Tibial nerve (tissue), 4 donors: ENCODE measurements around the gene GARIN3. TPM values are rescaled to one million over a fixed set of nuclear protein-coding genes. Genes with fewer than 3 reads are reported as not detected.

Experiments
- DNase-seq, 2 donors: peaks; one replicate each; pipeline ENCODE4 v3.0.0-alpha.2; 2019; ENCODE audit warnings: low spot score in 2 of 2
- H3K27ac ChIP-seq, 4 donors: fragments of 200-600 bp; sonication (generic) in 3 of 4; one replicate each; pipeline ENCODE4 v1.5.1; 2017 to 2019; ENCODE audit warnings: mild to moderate bottlenecking in 1 of 4
- H3K27me3 ChIP-seq, 2 donors: fragments of 200-600 bp; sonication (generic) in 1 of 2; one replicate each; pipeline versions ENCODE4 v1.5.1 to v1.6.0; 2017 to 2019
- H3K36me3 ChIP-seq, 3 donors: fragments of 200-600 bp; sonication (generic); one replicate each; pipeline ENCODE4 v1.5.1; 2018 to 2019
- H3K4me1 ChIP-seq, 4 donors: fragments of 200-600 bp; sonication (generic) in 3 of 4; one replicate each; pipeline ENCODE4 v1.5.1; 2017 to 2019
- H3K4me3 ChIP-seq, 4 donors: fragments of 200-600 bp; sonication (generic) in 3 of 4; one replicate each; pipeline ENCODE4 v1.5.1; 2017 to 2019; ENCODE audit warnings: mild to moderate bottlenecking in 1 of 4, moderate library complexity in 1 of 4
- H3K9me3 ChIP-seq, 4 donors: fragments of 200-600 bp; sonication (generic) in 3 of 4; one replicate each; pipeline ENCODE4 v1.5.1; 2017 to 2019
- CTCF ChIP-seq, 5 experiments: fragments of 200-600 bp in 3 of 5; fragments of 450-650 bp in 2 of 5; sonication (generic) in 3 of 5; IDR thresholded peaks; one replicate each; pipeline ENCODE4 v1.5.1; 2016 to 2019; ENCODE audit warnings: antibody characterized with exemption in 5 of 5, mild to moderate bottlenecking in 3 of 5, moderate library complexity in 2 of 5
- EP300 ChIP-seq, 2 donors: sonication (generic); formaldehyde crosslinking; IDR thresholded peaks; one replicate each; pipeline ENCODE4 v1.6.1; 2017; ENCODE audit warnings: antibody characterized with exemption in 2 of 2, mild to moderate bottlenecking in 1 of 2
- POLR2A ChIP-seq, 2 donors: fragments of 450-650 bp; IDR thresholded peaks; one replicate each; pipeline ENCODE4 v1.6.1; 2017; ENCODE audit warnings: antibody characterized with exemption in 2 of 2, mild to moderate bottlenecking in 2 of 2, moderate library complexity in 2 of 2
- WGBS, 2 donors: methylation state at CpG; one replicate each; pipeline ENCODE4 v1.1.5; 2018; 5-methylcytosine and 5-hydroxymethylcytosine counted together
- total RNA-seq, 4 donors: library from RNA; depleted of rRNA; stranded (reverse); fragments of >200 nt; gene quantifications; one replicate each; pipeline ENCODE4 v1.1.0, GENCODE V29; 2016

GARIN3 gene
- total RNA-seq, 4 donors from 2014 or later = not detected

- DNase-seq = no peak
- Histone ChIP-seq H3K9me3 (peaks cover 0 to under 1% (median 0%) of the 10 kb centered on the region in 4 donors), H3K27me3 (no peaks in the 10 kb centered on the region), H3K27ac (no peak overlapping the region), H3K4me1 (no peaks in the 10 kb centered on the region), H3K4me3 (no peak overlapping the region), H3K36me3 (peaks cover 0 to 12% (median 0%) of the 10 kb centered on the region in 3 donors)
- WGBS, 2 donors = 38 to 39% methylated on average over 1 of the region's 1 CpG
- no peak for TF ChIP-seq CTCF (IDR thresholded peaks at IDR 0.05)
- no peak for TF ChIP-seq EP300 (IDR thresholded peaks at IDR 0.05)
- TF ChIP-seq POLR2A (IDR thresholded peaks at IDR 0.05) = no peak
Measured at GRCh38 chr5:157132281-157132612, 33.8 kb downstream of the GARIN3 start.

GRCh38 chr5:157130925-157131324 is 35.1 kb downstream of the GARIN3 start:
- Histone ChIP-seq H3K4me1 (no peaks in the 10 kb centered on the region), H3K27ac (no peak overlapping the region), H3K4me3 (no peak overlapping the region), H3K36me3 (no peaks in the 10 kb centered on the region), H3K27me3 (no peaks in the 10 kb centered on the region), H3K9me3 (no peaks in the 10 kb centered on the region)
- no peak for DNase-seq
- no peak for TF ChIP-seq CTCF (IDR thresholded peaks at IDR 0.05)
- 79 to 81% methylated on average over 7 of the region's 7 CpGs for WGBS, 2 donors

GRCh38 chr5:157121709-157122108 is 44.4 kb downstream of the GARIN3 start:
- TF ChIP-seq EP300 (IDR thresholded peaks at IDR 0.05) = no peak
- TF ChIP-seq CTCF (IDR thresholded peaks at IDR 0.05) = no peak
- no peak for TF ChIP-seq POLR2A (IDR thresholded peaks at IDR 0.05)
- H3K9me3 ChIP-seq = peaks cover 0 to 17% (median 3%) of the 10 kb centered on the region in 4 donors
- no peaks in the 10 kb centered on the region for H3K4me1 ChIP-seq
- DNase-seq = no peak
- no peak overlapping the region for H3K4me3 ChIP-seq
- H3K36me3 ChIP-seq = peaks cover 0 to 7% (median 0%) of the 10 kb centered on the region in 3 donors
- H3K27me3 ChIP-seq = no peaks in the 10 kb centered on the region
- no peak overlapping the region for H3K27ac ChIP-seq

- 17 to 100% methylated on average over 1 of the region's 1 CpG for WGBS, 2 donors
- no peak for DNase-seq
- TF ChIP-seq POLR2A (IDR thresholded peaks at IDR 0.05) = no peak
- TF ChIP-seq EP300 (IDR thresholded peaks at IDR 0.05) = no peak
- no peak for TF ChIP-seq CTCF (IDR thresholded peaks at IDR 0.05)
- Histone ChIP-seq H3K4me1 (no peaks in the 10 kb centered on the region), H3K4me3 (no peak overlapping the region), H3K27me3 (no peaks in the 10 kb centered on the region), H3K27ac (no peak overlapping the region), H3K36me3 (peaks cover 0 to 7% (median 0%) of the 10 kb centered on the region in 3 donors), H3K9me3 (peaks cover 0 to 17% (median 3%) of the 10 kb centered on the region in 4 donors)
Measured at GRCh38 chr5:157120102-157120501, 46.0 kb downstream of the GARIN3 start.

GRCh38 chr5:157116483-157116954 is 49.5 kb downstream of the GARIN3 start:
- Histone ChIP-seq H3K27me3 (no peaks in the 10 kb centered on the region), H3K27ac (no peak overlapping the region), H3K36me3 (no peaks in the 10 kb centered on the region), H3K4me1 (no peaks in the 10 kb centered on the region), H3K4me3 (no peak overlapping the region), H3K9me3 (peaks cover 0 to 8% (median 1%) of the 10 kb centered on the region in 4 donors)
- TF ChIP-seq CTCF (IDR thresholded peaks at IDR 0.05) (no peak), EP300 (IDR thresholded peaks at IDR 0.05) (no peak), POLR2A (IDR thresholded peaks at IDR 0.05) (no peak)
- DNase-seq = no peak
- 68 to 75% methylated on average over 6 of the region's 6 CpGs for WGBS, 2 donors
